PC-9 (cell line): Measurements from ENCODE around the gene TRMT2A. TPM values are rescaled to one million over a fixed set of nuclear protein-coding genes. Genes with fewer than 3 reads are reported as not detected.

ENCODE experiments used
- BruUV-seq: library from RNA; stranded (reverse); fragments of 400-500 nt; replicated peaks from 2 replicates; lab custom pipeline; 2021; lab: Mats Ljungman, UMichigan
- CTCF ChIA-PET: fragments of 300-600 bp; sonication (Branson Sonifier 250); formaldehyde crosslinking; loops from one replicate; lab custom pipeline; 2022; ENCODE audit warnings: antibody characterized with exemption; lab: Charles Lee
- POLR2A ChIA-PET: fragments of 300-600 bp; sonication (Branson Sonifier 250); formaldehyde crosslinking; loops from one replicate; lab custom pipeline; 2022; ENCODE audit warnings: antibody characterized with exemption; ENCODE audit not compliant: unreplicated experiment; lab: Charles Lee
- DNase-seq, 2 experiments: peaks; one replicate each; pipeline versions ENCODE4 v3.0.0 to v3.0.0-alpha.2; 2015 to 2022; ENCODE audit warnings: mixed read lengths in 1 of 2
- H2AFZ ChIP-seq: fragments of 200-600 bp; sonication (generic); 2 replicates; pipeline ENCODE4 v1.8.1; 2017; ENCODE audit warnings: antibody characterized with exemption
- H3F3A ChIP-seq: fragments of 200-600 bp; sonication (generic); 2 replicates; pipeline ENCODE4 v1.8.1; 2017; ENCODE audit warnings: antibody characterized with exemption, mild to moderate bottlenecking, low read depth; ENCODE audit not compliant: insufficient read depth
- H3K27ac ChIP-seq: fragments of 200-600 bp; sonication (generic); 2 replicates; pipeline ENCODE4 v1.6.1; 2016; ENCODE audit warnings: mixed run types
- H3K27me3 ChIP-seq: fragments of 200-600 bp; sonication (generic); 2 replicates; pipeline ENCODE4 v1.6.1; 2016; ENCODE audit warnings: low read depth, mixed run types; ENCODE audit not compliant: insufficient read depth
- H3K36me3 ChIP-seq: fragments of 200-600 bp; sonication (generic); 2 replicates; pipeline ENCODE4 v1.6.1; 2016; ENCODE audit warnings: low read depth, mixed run types
- H3K4me1 ChIP-seq: fragments of 200-600 bp; sonication (generic); replicated peaks from 2 replicates; pipeline ENCODE4 v1.6.1; 2016; ENCODE audit warnings: mixed run types; ENCODE audit not compliant: insufficient read depth
- H3K4me2 ChIP-seq: fragments of 200-600 bp; sonication (generic); 2 replicates; pipeline ENCODE4 v1.6.1; 2017; ENCODE audit warnings: mixed run types
- H3K4me3 ChIP-seq: fragments of 200-600 bp; sonication (generic); 2 replicates; pipeline ENCODE4 v1.6.1; 2016; ENCODE audit warnings: mixed run types
- H3K79me2 ChIP-seq: fragments of 200-600 bp; sonication (generic); 2 replicates; pipeline ENCODE4 v1.6.1; 2017; ENCODE audit warnings: low read depth, mixed run types
- H3K9me2 ChIP-seq: fragments of 200-600 bp; sonication (generic); 2 replicates; pipeline ENCODE4 v1.8.1; 2017; ENCODE audit warnings: mild to moderate bottlenecking; ENCODE audit not compliant: insufficient read depth
- H3K9me3 ChIP-seq: fragments of 200-600 bp; sonication (generic); 2 replicates; pipeline ENCODE4 v1.8.1; 2016; ENCODE audit warnings: low read depth; ENCODE audit not compliant: insufficient read depth
- H4K20me1 ChIP-seq: fragments of 200-600 bp; sonication (generic); 2 replicates; pipeline ENCODE4 v1.8.1; 2017; ENCODE audit not compliant: insufficient read depth
- EZH2 ChIP-seq: fragments of 200-600 bp; sonication (generic); IDR thresholded peaks from 2 replicates; pipeline ENCODE4 v1.8.0; 2017; ENCODE audit warnings: antibody characterized with exemption, low read depth
- intact Hi-C: fragments of 100-400 bp; cut with micrococcal nuclease; formaldehyde crosslinking; loops from one replicate; pipeline ENCODE4 v1.10.0; 2022; ENCODE audit not compliant: unreplicated experiment
- total RNA-seq: library from RNA; stranded (reverse); gene quantifications from 2 replicates; pipeline ENCODE4 v1.2.3, GENCODE V29; 2021
- TF ChIP-seq, protein P1 (sequence below): fragments of 200-600 bp; sonication (generic); conservative IDR thresholded peaks from 2 replicates; pipeline ENCODE4 v1.6.1; 2017; ENCODE audit warnings: mixed run types, antibody characterized with exemption, mild to moderate bottlenecking, moderate library complexity

The TRMT2A gene
- total RNA-seq, 1 experiment from 2014 or later: 31.5 TPM

DNA sequence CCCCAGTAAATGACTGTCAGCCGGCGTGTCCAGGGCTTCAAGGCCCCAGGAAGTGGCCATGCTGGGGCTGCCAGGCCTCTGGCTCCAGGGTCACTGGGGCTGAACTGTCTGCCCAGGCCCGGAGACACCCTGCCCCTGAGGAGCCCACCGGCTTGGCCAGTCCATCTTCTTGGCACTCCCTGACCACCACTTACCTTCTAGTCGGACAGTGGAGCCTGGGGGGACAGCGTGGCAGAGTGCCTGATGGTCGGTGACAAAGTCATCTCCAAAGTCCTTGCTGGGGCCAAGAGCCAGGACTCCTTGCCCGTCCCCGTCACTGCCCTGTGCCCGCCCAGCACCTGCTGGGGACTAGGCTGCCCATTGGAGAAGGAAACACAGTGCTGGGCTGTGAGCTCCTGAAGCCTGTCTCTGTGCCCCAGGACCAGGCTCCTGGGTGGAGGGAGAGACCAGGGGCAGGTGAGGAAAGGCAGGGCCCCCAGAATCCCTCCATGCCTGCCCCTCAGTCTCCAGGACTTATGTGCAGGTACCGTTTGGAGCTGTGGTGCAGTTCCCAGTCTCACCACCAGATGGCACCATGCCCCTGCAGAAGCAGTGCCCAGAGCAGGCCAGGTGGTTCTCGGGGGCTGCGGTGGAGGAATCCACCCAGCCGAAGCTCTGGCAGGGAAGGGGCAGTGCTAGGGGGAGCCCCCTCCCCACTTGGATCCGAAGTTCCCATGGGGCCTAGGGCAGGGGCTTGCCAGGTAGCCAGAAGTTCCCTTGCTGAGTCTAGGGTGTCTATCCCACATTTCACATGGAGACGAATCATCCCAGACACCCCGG, 39.8 kb upstream of the TRMT2A start:
- no peaks in the 10 kb centered on the region for H3K4me1 ChIP-seq
- H3K4me2 ChIP-seq: no peak overlapping the region
- POLR2A ChIA-PET: no interaction called here
- no peak overlapping the region for H2AFZ ChIP-seq
- H3K4me3 ChIP-seq: no peak overlapping the region
- H3K36me3 ChIP-seq: no peaks in the 10 kb centered on the region
- peaks cover 3% of the 10 kb centered on the region; the same call in 1 of the 2 replicates for H4K20me1 ChIP-seq
- no peaks in the 10 kb centered on the region for H3K79me2 ChIP-seq
- BruUV-seq: no TSS peak
- CTCF ChIA-PET: interaction anchor here (0.6 kb wide), 1 partner anchor 126 kb away, joined by 11 read pairs; no protein-coding TSS in a partner anchor
- H3K9me3 ChIP-seq: no peaks in the 10 kb centered on the region
- TF ChIP-seq EZH2: no peak
- TF ChIP-seq, protein P1, sequence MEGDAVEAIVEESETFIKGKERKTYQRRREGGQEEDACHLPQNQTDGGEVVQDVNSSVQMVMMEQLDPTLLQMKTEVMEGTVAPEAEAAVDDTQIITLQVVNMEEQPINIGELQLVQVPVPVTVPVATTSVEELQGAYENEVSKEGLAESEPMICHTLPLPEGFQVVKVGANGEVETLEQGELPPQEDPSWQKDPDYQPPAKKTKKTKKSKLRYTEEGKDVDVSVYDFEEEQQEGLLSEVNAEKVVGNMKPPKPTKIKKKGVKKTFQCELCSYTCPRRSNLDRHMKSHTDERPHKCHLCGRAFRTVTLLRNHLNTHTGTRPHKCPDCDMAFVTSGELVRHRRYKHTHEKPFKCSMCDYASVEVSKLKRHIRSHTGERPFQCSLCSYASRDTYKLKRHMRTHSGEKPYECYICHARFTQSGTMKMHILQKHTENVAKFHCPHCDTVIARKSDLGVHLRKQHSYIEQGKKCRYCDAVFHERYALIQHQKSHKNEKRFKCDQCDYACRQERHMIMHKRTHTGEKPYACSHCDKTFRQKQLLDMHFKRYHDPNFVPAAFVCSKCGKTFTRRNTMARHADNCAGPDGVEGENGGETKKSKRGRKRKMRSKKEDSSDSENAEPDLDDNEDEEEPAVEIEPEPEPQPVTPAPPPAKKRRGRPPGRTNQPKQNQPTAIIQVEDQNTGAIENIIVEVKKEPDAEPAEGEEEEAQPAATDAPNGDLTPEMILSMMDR: peak; percentile 97
- intact Hi-C loops: loop anchor here (1.0 to 10.0 kb wide), 5 partner anchors 81 to 538 kb away; no protein-coding TSS in a partner anchor
- no peaks in the 10 kb centered on the region for H3K9me2 ChIP-seq
- H3K27ac ChIP-seq: no peak overlapping the region
- peaks cover 15% of the 10 kb centered on the region for H3K27me3 ChIP-seq
- no peaks in the 10 kb centered on the region for H3F3A ChIP-seq
- peak; percentile 38 to 73 for DNase-seq

DNA sequence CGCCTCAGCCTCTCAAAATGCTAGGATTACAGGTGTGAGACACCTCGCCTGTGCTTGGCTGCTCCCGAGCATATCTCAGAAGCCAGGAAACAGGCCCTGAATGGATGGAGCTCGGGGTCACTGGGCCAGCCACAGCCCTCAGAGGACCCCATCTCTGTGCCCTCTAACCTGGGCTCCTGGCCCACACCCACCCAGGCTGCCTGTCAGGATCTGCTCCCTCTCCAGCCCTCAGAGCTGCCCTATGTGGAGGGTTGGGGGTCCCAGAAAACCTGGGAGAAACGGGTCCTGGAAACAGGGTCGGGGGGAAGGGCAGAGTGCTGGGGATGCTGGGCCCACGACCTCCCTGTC, 39.0 kb upstream of the TRMT2A start:
- no peaks in the 10 kb centered on the region for H3K9me2 ChIP-seq
- H3K36me3 ChIP-seq: no peaks in the 10 kb centered on the region
- H3F3A ChIP-seq: no peaks in the 10 kb centered on the region
- H3K27me3 ChIP-seq: peaks cover 15% of the 10 kb centered on the region
- H3K4me2 ChIP-seq: no peak overlapping the region
- POLR2A ChIA-PET: no interaction called here
- no peaks in the 10 kb centered on the region for H3K79me2 ChIP-seq
- H3K9me3 ChIP-seq: no peaks in the 10 kb centered on the region
- no peak for DNase-seq
- no peak overlapping the region for H3K4me3 ChIP-seq
- intact Hi-C loops: loop anchor here (5.0 to 10.0 kb wide), 3 partner anchors 261 to 539 kb away; no protein-coding TSS in a partner anchor
- no peak for TF ChIP-seq EZH2
- TF ChIP-seq, protein P1: no peak
- no peaks in the 10 kb centered on the region for H3K4me1 ChIP-seq
- no peak overlapping the region for H3K27ac ChIP-seq
- H4K20me1 ChIP-seq: peaks cover 3% of the 10 kb centered on the region; the same call in 1 of the 2 replicates
- no TSS peak for BruUV-seq
- CTCF ChIA-PET: no interaction called here
- no peak overlapping the region for H2AFZ ChIP-seq

DNA sequence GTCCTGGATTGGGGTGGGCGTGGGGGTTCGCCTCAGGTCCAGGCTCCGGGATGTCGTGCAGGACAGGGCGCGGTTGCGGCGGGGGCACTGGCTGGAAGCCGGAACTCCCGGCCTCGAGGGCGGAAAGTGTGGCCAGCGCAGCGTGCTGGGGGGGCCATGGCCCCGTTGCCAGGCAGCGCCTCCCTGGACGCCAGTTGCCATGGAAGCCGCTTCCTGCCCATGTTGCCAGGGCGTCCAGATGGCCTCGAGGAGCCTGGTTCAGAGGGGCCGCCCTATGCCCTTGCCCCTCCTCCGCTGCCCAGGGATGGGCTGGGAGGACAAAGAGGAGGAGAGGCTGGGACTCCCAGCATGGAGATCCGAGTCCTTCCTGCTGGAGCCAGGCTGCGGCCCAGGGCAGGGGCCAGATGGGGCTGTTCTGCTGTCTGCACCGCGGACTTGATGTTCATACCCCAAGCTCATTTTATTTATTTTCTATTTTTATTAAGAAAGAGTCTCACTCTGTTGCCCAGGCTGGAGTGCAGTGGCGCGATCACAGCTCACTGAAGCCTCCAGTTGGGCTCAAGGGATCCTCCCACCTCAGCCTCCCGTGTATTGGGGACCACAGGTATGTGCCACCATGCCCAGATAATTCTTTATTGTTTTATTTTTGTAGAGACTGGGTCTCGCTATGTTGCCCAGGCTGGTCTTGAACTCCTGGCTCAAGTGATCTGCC, 38.5 kb upstream of the TRMT2A start:
- no peak for DNase-seq
- peaks cover 15% of the 10 kb centered on the region for H3K27me3 ChIP-seq
- no peak overlapping the region for H2AFZ ChIP-seq
- intact Hi-C loops: loop anchor here (5.0 to 10.0 kb wide), 3 partner anchors 262 to 539 kb away; no protein-coding TSS in a partner anchor
- H3K27ac ChIP-seq: no peak overlapping the region
- no TSS peak for BruUV-seq
- H3K4me1 ChIP-seq: no peaks in the 10 kb centered on the region
- H4K20me1 ChIP-seq: peaks cover 3% of the 10 kb centered on the region; the same call in 1 of the 2 replicates
- ChIA-PET POLR2A (no interaction called here), CTCF (no interaction called here)
- H3K4me2 ChIP-seq: no peak overlapping the region
- no peak for TF ChIP-seq EZH2
- TF ChIP-seq, protein P1: no peak
- no peaks in the 10 kb centered on the region for H3F3A ChIP-seq
- no peaks in the 10 kb centered on the region for H3K9me3 ChIP-seq
- H3K9me2 ChIP-seq: no peaks in the 10 kb centered on the region
- H3K4me3 ChIP-seq: no peak overlapping the region
- H3K79me2 ChIP-seq: no peaks in the 10 kb centered on the region
- H3K36me3 ChIP-seq: no peaks in the 10 kb centered on the region
